Midbrain (tissue), 1 donor: ENCODE results near the gene TTC7B.

ENCODE experiments used
- DNase-seq: peaks from one replicate; lab custom pipeline; 2025; lab: John Stamatoyannopoulos, UW

Gene TTC7B

GRCh38 chr14:90648421-90648820 lies 167.8 kb downstream of the TTC7B start:
- no peak for DNase-seq

- DNase-seq = no peak
Measured at GRCh38 chr14:90647473-90648005, 168.7 kb downstream of the TTC7B start.

DNA sequence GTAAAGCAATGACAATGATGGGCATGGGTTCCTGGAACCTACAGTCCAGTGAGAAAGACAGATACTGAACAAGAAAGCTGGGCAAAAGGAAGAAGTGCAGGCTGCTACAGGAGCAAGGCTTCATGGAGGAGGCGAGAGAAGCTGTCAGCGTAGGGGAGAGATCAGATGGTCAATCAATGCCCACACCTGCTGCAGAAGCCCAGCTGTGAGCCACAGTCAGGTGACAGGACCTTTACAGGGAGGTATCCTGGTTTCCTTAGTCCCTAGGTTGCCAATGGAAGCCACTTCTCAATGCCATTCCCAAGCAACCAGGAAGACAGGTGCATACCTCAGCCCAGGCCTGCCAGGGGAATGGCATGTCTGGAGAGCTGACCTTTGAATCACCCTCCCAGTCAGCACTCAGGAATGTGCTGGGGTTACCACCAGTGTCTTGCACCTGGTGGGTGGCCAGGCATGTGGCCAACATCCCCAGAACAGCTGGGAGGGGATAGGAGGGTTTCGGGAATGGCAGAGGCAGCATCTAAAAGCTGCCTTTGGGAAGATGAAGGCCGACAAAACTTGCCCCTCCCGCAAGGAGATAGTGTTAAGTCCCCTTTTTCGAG lies 170.3 kb downstream of the TTC7B start:
- no peak for DNase-seq

- no peak for DNase-seq
Measured at GRCh38 chr14:90644882-90645281, 171.3 kb downstream of the TTC7B start.

DNA sequence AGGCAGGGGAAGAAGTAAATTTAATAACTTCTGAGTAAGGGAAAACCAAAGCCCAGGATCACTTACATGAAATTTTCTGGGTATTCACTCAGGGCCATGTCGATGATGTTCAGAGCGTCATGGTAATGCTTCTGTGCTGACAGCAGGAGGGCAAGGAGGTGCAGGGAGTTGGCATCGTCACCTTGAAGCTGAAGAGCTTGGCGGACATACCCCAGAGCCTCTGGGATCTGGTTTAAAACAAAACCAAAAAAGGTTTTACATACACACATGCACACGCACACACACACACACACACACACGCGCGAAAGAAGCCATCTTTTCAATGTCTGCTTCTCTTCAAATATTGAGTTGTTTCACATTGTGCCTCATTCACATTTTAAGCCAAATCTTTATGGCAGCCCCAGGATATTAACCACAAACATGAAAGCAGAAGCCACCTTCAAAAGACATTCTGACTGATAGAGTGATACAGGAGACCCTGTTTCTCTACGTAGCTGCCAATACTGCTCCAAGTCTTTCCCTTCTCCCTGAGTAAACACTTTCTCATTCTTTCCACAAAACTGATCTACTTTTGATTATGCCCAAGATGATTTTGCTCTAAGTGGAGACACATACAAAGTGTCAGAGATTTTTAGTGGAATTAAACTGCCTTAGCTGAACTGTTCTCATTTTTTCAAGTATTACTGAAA lies 172.1 kb downstream of the TTC7B start:
- DNase-seq = no peak

DNA sequence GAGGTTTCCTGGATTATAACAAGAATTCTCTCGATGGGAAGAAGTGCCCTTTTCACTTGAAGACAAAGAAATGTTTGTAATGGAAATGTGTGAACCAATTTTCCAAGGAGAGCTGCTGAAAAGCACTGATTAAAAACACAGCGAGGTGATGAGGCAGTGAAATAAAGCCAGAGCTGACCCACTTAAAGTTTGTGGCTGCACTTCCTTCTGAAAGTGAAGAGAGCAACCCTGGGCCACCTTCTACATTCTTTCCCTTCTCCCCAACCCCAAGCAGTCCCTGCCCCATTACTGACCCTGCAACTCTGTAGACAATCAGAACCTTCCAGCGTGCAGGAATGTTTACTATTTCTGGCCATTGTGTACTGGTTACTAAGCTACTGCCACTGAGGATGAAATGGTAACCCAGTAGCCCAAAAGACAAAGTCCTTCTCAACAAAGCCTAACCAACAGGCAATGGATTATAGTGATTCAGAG lies 173.9 kb downstream of the TTC7B start:
- DNase-seq = peak; percentile 70

DNA sequence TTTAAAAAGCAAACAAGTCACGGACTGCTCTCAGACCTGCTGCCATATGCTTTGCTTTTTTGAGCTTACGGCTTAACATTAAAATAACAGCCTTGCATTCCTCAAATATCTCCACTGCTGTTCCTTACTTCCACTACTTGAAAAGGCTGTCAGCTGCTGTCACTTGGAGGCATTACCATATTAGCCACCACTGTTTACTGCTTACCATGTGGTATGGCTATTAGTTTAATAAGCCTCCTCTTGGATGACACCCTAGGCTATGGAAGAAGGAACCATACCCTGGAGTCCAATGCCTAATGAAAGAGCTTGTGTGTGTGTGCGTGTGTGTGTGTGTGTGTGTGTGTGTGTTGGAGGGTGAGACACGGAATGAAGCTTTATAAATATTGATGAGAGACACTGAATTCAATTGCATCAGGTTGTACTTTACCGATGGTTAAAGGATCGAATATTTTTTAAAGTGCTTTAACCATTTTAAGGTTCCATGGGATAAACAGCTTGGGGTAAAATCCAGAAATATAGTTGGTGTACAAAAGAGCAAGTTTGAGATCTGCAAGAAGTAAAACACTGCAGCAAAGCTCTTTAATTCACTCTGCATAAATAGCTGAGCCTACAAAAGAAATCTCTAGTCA lies 174.5 kb downstream of the TTC7B start:
- no peak for DNase-seq

- no peak for DNase-seq
Measured at GRCh38 chr14:90641168-90641567, 175.1 kb downstream of the TTC7B start.

GRCh38 chr14:90639641-90640040 lies 176.6 kb downstream of the TTC7B start:
- DNase-seq = no peak

DNA sequence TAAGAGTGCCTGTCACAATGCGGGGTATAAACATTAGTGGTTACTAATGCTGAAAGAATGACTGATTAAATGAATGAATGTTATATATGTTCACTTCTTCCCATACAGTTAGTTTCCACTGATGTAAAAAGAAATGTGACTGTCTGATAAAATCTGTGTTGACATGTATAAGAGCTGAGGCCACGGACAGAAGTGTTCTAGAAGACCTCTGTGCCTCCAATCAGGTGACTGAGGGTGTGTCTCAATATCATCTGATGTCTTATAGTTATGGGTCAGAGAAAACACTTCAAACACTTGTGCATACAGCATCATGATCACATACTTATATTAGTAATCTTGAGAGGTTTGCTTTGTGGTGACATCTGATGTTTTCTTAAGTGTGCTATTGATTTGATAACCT lies 183.4 kb downstream of the TTC7B start:
- no peak for DNase-seq

- no peak for DNase-seq
Measured at GRCh38 chr14:90632451-90632850, 183.8 kb downstream of the TTC7B start.

- DNase-seq = no peak
Measured at GRCh38 chr14:90630171-90630806, 185.9 kb downstream of the TTC7B start.

DNA sequence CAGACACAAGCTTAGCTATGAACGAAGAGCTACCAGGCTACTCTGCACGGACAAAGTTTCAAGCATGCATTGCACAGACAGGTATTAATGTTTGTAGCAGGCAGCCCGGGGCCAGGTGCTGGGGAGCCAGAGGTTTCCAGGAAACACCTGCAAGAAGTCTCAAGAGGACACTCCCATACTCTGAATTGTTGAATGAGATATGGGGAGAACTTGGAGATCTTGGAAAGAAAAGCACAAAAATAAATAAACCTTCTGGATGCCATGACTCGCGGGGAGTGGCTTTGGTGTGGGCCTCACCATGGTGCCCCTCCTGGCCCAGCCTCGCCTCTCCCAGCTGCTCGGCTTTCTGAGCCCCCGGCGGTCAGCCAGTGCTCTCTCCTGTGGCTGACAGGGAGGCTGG lies 186.8 kb downstream of the TTC7B start:
- DNase-seq = no peak

DNA sequence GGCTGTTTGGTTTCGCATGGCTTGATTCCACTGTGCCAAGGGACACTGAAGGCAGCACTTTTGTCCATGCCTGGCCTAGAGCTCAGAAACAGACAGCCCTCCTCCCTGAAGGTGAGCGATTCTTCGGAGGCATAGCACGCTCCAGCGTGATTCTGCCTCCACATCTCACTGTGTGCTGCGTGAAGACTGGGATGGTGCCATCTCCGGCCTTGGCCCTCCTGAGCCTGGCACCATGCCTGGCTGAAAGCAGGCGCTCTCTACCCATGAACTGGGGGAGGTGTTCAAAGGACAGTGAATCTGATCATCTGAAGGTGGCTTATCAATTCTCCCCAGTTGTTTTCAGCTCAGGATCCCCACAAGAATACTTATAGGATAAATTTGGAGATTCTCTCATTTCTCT lies 187.4 kb downstream of the TTC7B start:
- peak; percentile 27 for DNase-seq

GRCh38 chr14:90627478-90627877 lies 188.8 kb downstream of the TTC7B start:
- no peak for DNase-seq

- DNase-seq = no peak
Measured at GRCh38 chr14:90626550-90626949, 189.7 kb downstream of the TTC7B start.

- no peak for DNase-seq
Measured at GRCh38 chr14:90625445-90625844, 190.8 kb downstream of the TTC7B start.

DNA sequence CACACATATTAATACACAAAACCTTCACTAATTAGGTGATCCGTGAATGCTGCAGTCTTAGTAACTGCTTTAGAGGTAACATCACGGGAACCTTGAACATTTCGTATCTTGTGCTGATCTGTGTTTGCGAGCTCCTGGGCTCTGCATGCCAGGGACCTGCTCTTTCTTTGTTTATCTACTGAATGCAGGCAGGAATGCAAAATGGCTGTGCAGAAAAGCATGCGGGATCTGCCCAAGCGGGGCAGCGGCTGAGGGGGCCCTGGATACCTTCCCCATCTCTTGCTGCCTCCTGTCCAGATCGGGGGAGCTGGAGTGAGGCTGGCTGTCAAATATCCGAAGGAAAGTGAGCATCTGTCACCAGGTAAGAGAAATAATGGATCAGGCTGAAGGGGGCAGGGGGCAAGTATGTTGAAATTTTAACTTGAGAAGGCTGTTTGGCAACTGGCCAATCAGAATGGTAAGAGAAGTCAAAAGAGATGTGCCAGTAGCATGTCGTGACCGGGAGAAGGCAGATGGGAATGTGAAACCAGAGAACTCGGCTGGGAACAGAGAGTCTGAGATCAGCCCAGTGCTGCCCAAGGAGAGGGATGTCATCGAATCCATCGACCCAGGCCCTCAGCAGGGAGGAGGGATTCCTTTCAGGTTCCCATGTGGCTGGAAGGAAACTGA lies 191.4 kb downstream of the TTC7B start:
- no peak for DNase-seq

DNA sequence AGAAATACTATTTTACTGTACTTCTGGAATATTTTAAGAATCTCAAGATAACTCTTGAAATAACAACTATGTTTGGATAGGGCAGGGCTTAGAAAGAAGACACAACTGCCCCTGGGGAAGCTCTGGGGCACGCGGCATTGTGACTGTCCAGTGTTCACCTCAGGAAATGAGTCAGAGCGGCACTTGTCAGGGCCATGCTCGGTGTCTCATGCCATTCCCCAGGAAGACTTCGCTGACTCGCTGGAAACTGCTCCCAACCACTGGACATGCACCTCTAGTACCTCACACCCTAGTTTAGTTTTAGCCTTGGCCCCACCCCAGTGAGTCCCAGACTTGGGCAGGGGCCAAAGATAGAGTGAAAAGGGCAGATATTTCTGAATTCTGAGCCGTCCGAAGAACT lies 192.0 kb downstream of the TTC7B start:
- DNase-seq = no peak

- DNase-seq = no peak
Measured at GRCh38 chr14:90621201-90621600, 195.0 kb downstream of the TTC7B start.

DNA sequence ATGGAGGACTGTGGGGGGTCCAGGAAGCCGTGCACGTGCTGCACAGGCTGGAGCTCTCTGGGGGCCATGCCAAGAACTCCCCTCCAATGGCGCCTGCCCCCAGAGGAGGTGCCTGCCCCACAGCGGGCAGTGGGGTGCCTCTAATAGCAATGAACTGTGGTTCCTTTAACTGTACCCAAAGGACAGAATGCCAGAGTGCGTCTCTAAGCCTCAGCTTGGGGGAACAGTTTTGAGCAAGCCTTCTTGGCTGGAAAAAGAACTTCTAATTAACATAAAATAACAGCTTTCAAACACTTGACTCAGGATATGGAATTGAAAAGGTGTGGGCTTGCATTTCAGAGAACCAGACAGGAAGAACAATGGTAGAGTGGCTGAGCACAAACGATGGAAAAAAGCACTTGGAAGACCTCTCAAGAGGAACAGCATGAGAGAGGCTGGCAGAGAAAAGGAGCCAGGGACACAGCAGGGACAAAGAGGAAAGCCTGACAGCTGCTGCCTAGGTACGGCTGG lies 195.6 kb downstream of the TTC7B start:
- no peak for DNase-seq

DNA sequence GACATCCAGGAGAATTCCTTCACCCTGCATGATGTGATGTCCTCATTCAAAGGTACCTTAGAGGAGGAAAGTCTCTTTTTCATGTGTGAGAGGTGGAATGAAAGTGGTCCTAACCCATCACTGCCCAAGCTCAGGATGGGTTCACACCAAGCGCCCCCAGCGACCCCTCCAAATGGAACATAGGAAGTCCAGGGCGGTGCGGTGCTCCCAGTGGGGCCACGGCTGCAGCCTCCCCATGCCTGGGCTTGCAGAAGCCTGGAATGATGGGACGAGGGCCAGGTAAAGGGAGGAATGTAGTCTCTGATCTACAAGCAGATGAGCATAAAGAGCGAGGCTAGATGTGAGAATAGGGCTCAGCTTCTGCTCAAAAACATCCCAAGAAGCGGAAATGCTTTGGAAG lies 196.3 kb downstream of the TTC7B start:
- DNase-seq = no peak
